Caco-2 (cell line): ENCODE measurements around the gene CCDC175. TPM values are rescaled to one million over a fixed set of nuclear protein-coding genes. Genes with fewer than 3 reads are reported as not detected.
A peak's percentile ranks its signal among the peaks of the same experiment; 100 is the strongest.

Source experiments
- BruUV-seq: library from RNA; stranded (reverse); fragments of 400-500 nt; replicated peaks from 2 replicates; lab custom pipeline; 2021; lab: Mats Ljungman, UMichigan
- CTCF ChIA-PET: fragments of 300-600 bp; sonication (Branson Sonifier 250); formaldehyde crosslinking; loops from one replicate; lab custom pipeline; 2022; ENCODE audit warnings: antibody characterized with exemption; lab: Charles Lee
- POLR2A ChIA-PET: fragments of 300-600 bp; sonication (Branson Sonifier 250); formaldehyde crosslinking; loops from one replicate; lab custom pipeline; 2022; ENCODE audit warnings: antibody characterized with exemption; lab: Charles Lee
- DNase-seq, 2 experiments: peaks; one replicate each; pipeline versions ENCODE4 v3.0.0 to v3.0.0-alpha.2; 2020 to 2022
- H3K27me3 ChIP-seq: replicated peaks from 2 replicates; pipeline ENCODE4 v1.6.0; 2011; ENCODE audit warnings: low read length; ENCODE audit not compliant: control insufficient read depth, insufficient read depth
- H3K36me3 ChIP-seq: 2 replicates; pipeline ENCODE4 v1.5.1; 2011; ENCODE audit warnings: low read length; ENCODE audit not compliant: control insufficient read depth, insufficient read depth
- H3K4me1 ChIP-seq: fragments of 250-450 bp; sonication (Bioruptor Pico); 2 replicates; pipeline ENCODE4 v1.5.1; 2020; ENCODE audit warnings: mild to moderate bottlenecking
- H3K4me3 ChIP-seq: 2 replicates; pipeline ENCODE4 v1.5.1; 2011; ENCODE audit warnings: low read depth, mild to moderate bottlenecking, control low read depth, low read length
- H3K9me3 ChIP-seq: fragments of 250-450 bp; sonication (Bioruptor Pico); 2 replicates; pipeline ENCODE4 v1.5.1; 2020; ENCODE audit warnings: mild to moderate bottlenecking, moderate library complexity
- H3K27ac Mint-ChIP-seq: one replicate; pipeline ENCODE4 v1.8.0; 2022; ENCODE audit warnings: mixed read lengths; ENCODE audit not compliant: unreplicated experiment
- H3K27me3 Mint-ChIP-seq: one replicate; pipeline ENCODE4 v1.8.0; 2022; ENCODE audit warnings: mixed read lengths; ENCODE audit not compliant: insufficient read depth, unreplicated experiment
- H3K36me3 Mint-ChIP-seq: one replicate; pipeline ENCODE4 v1.8.0; 2022; ENCODE audit warnings: mild to moderate bottlenecking, mixed read lengths; ENCODE audit not compliant: insufficient read depth, unreplicated experiment
- H3K4me1 Mint-ChIP-seq: one replicate; pipeline ENCODE4 v1.8.0; 2022; ENCODE audit warnings: low read depth, mixed read lengths; ENCODE audit not compliant: unreplicated experiment
- H3K4me3 Mint-ChIP-seq: one replicate; pipeline ENCODE4 v1.8.0; 2022; ENCODE audit warnings: mild to moderate bottlenecking, moderate library complexity, mixed read lengths; ENCODE audit not compliant: unreplicated experiment
- H3K9me3 Mint-ChIP-seq: one replicate; pipeline ENCODE4 v1.8.0; 2022; ENCODE audit warnings: mixed read lengths; ENCODE audit not compliant: unreplicated experiment
- intact Hi-C: fragments of 100-400 bp; cut with micrococcal nuclease; formaldehyde crosslinking; loops from one replicate; pipeline ENCODE4 v1.10.0; 2022; ENCODE audit not compliant: unreplicated experiment
- total RNA-seq: library from RNA; stranded (reverse); gene quantifications from 2 replicates; pipeline ENCODE4 v1.2.3, GENCODE V29; 2022
- TF ChIP-seq, protein P1 (sequence below), 2 experiments: fragments of 200-600 bp in 1 of 2; IDR thresholded peaks; 1 replicate in 1 of 2; 2 replicates in 1 of 2; pipeline versions ENCODE4 v1.5.1 to v1.8.0; 2011 to 2022; ENCODE audit warnings: antibody characterized with exemption in 1 of 2, control low read depth in 1 of 2, inconsistent platforms in 1 of 2, low read depth in 1 of 2, low read length in 1 of 2, mild to moderate bottlenecking in 1 of 2, moderate library complexity in 1 of 2; ENCODE audit not compliant: insufficient read depth in 1 of 2, severe bottlenecking in 1 of 2, unreplicated experiment in 1 of 2

CCDC175 gene
- total RNA-seq, 1 experiment from 2014 or later, result not detected

DNA sequence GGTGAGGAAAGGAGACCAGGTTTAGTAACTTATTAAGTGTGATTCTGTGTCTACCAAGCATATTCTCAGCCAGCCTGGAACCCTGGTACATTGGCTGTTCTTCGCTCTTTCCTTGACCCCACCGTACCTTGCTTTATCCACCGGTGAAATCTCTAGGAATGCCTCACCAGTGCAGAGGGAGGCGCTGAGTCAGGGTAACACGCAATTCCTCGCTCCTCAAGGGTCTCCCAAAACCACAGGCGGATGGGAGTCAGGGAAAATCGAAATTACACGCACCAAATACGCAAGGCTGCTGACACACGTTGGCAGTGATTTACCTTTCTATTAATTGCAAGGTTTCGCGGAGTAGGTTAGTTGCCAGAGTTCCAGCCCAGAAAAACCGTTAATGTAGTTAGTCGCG, 93.2 kb downstream of the CCDC175 start:
- Mint-ChIP-seq H3K27ac (peak overlapping the region; percentile 92), H3K27me3 (no peaks in the 10 kb centered on the region)
- TF ChIP-seq, protein P1, sequence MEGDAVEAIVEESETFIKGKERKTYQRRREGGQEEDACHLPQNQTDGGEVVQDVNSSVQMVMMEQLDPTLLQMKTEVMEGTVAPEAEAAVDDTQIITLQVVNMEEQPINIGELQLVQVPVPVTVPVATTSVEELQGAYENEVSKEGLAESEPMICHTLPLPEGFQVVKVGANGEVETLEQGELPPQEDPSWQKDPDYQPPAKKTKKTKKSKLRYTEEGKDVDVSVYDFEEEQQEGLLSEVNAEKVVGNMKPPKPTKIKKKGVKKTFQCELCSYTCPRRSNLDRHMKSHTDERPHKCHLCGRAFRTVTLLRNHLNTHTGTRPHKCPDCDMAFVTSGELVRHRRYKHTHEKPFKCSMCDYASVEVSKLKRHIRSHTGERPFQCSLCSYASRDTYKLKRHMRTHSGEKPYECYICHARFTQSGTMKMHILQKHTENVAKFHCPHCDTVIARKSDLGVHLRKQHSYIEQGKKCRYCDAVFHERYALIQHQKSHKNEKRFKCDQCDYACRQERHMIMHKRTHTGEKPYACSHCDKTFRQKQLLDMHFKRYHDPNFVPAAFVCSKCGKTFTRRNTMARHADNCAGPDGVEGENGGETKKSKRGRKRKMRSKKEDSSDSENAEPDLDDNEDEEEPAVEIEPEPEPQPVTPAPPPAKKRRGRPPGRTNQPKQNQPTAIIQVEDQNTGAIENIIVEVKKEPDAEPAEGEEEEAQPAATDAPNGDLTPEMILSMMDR (IDR thresholded peaks at IDR 0.05; ENCODE audit: insufficient read depth in 1 of 2, low read depth in 1 of 2, low read length in 1 of 2, severe bottlenecking in 1 of 2, unreplicated experiment in 1 of 2), result no peak

DNA sequence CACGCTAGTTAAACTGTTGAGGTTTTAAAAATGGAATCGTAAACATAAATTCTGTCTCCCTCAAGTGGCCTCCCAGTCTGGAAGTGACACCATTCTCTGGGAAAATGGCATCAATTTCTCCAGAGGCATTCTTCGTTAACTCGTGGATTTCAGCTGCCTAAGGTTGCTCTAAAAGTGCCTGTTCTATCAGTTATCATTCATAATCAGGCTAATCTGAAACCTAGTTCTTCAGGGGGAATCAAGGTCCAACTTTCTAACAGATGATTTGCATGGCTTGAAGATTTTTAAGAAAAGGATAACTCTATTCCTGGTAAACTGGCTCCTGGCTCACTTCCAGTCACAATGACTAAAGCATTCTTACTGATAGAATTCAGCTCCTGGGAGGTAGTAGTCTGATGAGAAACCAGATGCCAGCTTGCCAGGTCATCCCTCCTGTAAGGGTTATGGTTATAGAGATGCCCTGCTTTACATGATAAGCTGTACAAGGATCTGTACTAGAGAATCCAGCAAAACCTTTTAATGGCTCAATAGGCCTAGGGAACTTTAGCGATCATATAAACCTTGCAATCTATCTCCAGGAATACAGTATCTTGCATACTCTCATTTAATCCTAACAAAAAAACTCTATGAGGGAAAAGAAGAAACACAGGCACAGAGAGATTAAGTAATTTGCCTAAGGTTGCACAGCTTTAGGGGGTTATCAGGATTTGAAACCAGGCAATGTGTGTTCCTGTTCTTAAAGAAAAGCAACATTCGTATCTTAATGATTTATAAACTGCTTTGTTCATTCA, 93.9 kb downstream of the CCDC175 start:
- CTCF ChIA-PET, result interaction anchor here (1.7 kb wide), 1 partner anchor 94 kb away, joined by 13 read pairs; the partner anchor contains the start of gene CCDC175
- BruUV-seq, result TSS peak; percentile 57
- peak overlapping the region; percentile 92 for H3K27ac Mint-ChIP-seq

More for the DNA sequence above, 93.2 kb downstream of the CCDC175 start:
- peak overlapping the region; percentile 92 for H3K4me3 Mint-ChIP-seq
- POLR2A ChIA-PET, result interaction anchor here (1.3 kb wide), 1 partner anchor 25 kb away, joined by 3 read pairs; no protein-coding TSS in a partner anchor
- CTCF ChIA-PET, result interaction anchor here (1.3 to 1.7 kb wide), 4 partner anchors 93 to 414 kb away, joined by 3 to 13 read pairs (median 7); partner anchors contain the start of gene CCDC175
- Histone ChIP-seq H3K27me3 (no peaks in the 10 kb centered on the region), H3K9me3 (no peaks in the 10 kb centered on the region), H3K4me3 (peak overlapping the region; percentile 90), H3K4me1 (peaks cover 12% of the 10 kb centered on the region; the same call in 1 of the 2 replicates), H3K36me3 (no peaks in the 10 kb centered on the region)
- BruUV-seq, result no TSS peak
- peaks cover 16% of the 10 kb centered on the region for H3K36me3 Mint-ChIP-seq
- peak in 1 of 2 experiments; percentile 9 for DNase-seq
- no peaks in the 10 kb centered on the region for H3K9me3 Mint-ChIP-seq
- H3K4me1 Mint-ChIP-seq, result no peaks in the 10 kb centered on the region
- intact Hi-C loops, result no loop called here

DNA sequence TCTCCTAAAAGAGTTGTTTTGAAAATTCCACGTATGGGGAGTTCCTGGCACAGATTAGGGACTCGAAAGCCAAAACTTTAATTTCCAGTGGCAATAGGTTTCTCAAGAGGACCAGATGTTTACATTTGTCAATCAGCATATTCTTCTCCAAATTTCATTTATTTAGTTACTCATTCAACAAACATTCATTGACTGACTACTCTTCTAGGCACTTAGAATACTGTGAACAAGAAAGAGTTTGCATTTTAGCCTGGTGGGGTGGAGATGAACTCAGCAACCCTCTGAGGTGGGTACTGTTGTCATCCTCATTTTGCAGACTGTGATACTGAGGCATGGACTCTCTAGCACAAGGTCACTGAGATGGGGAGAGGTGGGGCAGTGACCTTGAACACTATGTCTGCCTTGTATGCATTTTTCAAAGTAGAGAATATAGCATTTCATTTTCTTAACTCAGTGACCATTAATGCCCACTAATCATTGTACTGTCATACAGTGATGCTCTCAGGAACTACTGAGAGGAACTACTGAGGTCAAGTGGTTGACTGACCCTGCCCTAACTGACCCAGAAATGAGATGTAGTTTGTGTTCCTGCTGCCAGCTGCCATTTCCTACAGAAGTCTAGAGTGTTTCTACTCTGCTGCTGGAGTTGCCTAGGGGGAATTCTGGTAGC, 94.6 kb downstream of the CCDC175 start:
- Histone ChIP-seq H3K27me3 (no peaks in the 10 kb centered on the region), H3K36me3 (no peaks in the 10 kb centered on the region), H3K4me3 (no peak overlapping the region), H3K9me3 (no peaks in the 10 kb centered on the region), H3K4me1 (peaks cover 12% of the 10 kb centered on the region; the same call in 1 of the 2 replicates)
- no peak for DNase-seq
- POLR2A ChIA-PET, result no interaction called here
- Mint-ChIP-seq H3K4me3 (no peak overlapping the region), H3K27ac (no peak overlapping the region), H3K4me1 (no peaks in the 10 kb centered on the region), H3K36me3 (peaks cover 16% of the 10 kb centered on the region), H3K27me3 (no peaks in the 10 kb centered on the region), H3K9me3 (no peaks in the 10 kb centered on the region)
- TF ChIP-seq, protein P1 (IDR thresholded peaks at IDR 0.05; ENCODE audit: insufficient read depth in 1 of 2, low read depth in 1 of 2, low read length in 1 of 2, severe bottlenecking in 1 of 2, unreplicated experiment in 1 of 2), result no peak
- no TSS peak for BruUV-seq
- CTCF ChIA-PET, result no interaction called here
- intact Hi-C loops, result no loop called here

More for the DNA sequence above, 93.9 kb downstream of the CCDC175 start:
- Mint-ChIP-seq H3K4me3 (peak overlapping the region; percentile 92), H3K36me3 (peaks cover 16% of the 10 kb centered on the region), H3K9me3 (no peaks in the 10 kb centered on the region), H3K4me1 (no peaks in the 10 kb centered on the region), H3K27me3 (no peaks in the 10 kb centered on the region)
- Histone ChIP-seq H3K36me3 (no peaks in the 10 kb centered on the region), H3K4me3 (peak overlapping the region; percentile 90), H3K27me3 (no peaks in the 10 kb centered on the region), H3K4me1 (peaks cover 12% of the 10 kb centered on the region; the same call in 1 of the 2 replicates), H3K9me3 (no peaks in the 10 kb centered on the region)
- intact Hi-C loops, result no loop called here
- TF ChIP-seq, protein P1 (IDR thresholded peaks at IDR 0.05; ENCODE audit: insufficient read depth in 1 of 2, low read depth in 1 of 2, low read length in 1 of 2, severe bottlenecking in 1 of 2, unreplicated experiment in 1 of 2), result no peak
- POLR2A ChIA-PET, result no interaction called here
- DNase-seq, result no peak
